Muscle of leg (tissue), 11 donors: Measurements from ENCODE around the gene NUDT22. TPM values are rescaled to one million over a fixed set of nuclear protein-coding genes. Genes with fewer than 3 reads are reported as not detected.

Source experiments
- DNase-seq: peaks from one replicate; pipeline ENCODE4 v3.0.0; 2013
- H3K27ac ChIP-seq: one replicate; pipeline ENCODE4 v1.5.1; 2013; ENCODE audit warnings: mild to moderate bottlenecking, low read length, control low read depth
- H3K27me3 ChIP-seq: one replicate; pipeline ENCODE4 v1.6.1; 2013; ENCODE audit warnings: low read length; ENCODE audit not compliant: control insufficient read depth, insufficient read depth
- H3K36me3 ChIP-seq: one replicate; pipeline ENCODE4 v1.6.1; 2013; ENCODE audit warnings: low read length; ENCODE audit not compliant: control insufficient read depth, insufficient read depth
- H3K4me1 ChIP-seq: one replicate; pipeline ENCODE4 v1.6.1; 2013; ENCODE audit warnings: low read length; ENCODE audit not compliant: control insufficient read depth, insufficient read depth
- H3K4me3 ChIP-seq: one replicate; pipeline ENCODE4 v1.5.1; 2013; ENCODE audit warnings: low read length, control low read depth
- H3K9me3 ChIP-seq: replicated peaks from 2 replicates; pipeline ENCODE4 v1.6.1; 2013; ENCODE audit warnings: low read depth, low read length; ENCODE audit not compliant: control insufficient read depth
- WGBS: methylation state at CpG from one replicate; pipeline ENCODE4 v1.1.5; 2013; ENCODE audit warnings: missing lambda C conversion rate; ENCODE audit not compliant: insufficient coverage; 5-methylcytosine and 5-hydroxymethylcytosine counted together
- polyA plus RNA-seq, 8 donors: library from polyadenylated mRNA; unstranded; fragments of 120-200 nt; gene quantifications; one replicate each; pipeline versions ENCODE4 v1.2.1 to v1.2.3, GENCODE V29; 2013; ENCODE audit warnings: inconsistent platforms in 1 of 8, low replicate concordance in 1 of 8; ENCODE audit not compliant: insufficient read length in 8 of 8, insufficient read depth in 1 of 8
- total RNA-seq: library from RNA; stranded (reverse); fragments of 120-200 nt; gene quantifications from one replicate; pipeline ENCODE4 v1.2.4, GENCODE V29; 2013

Gene NUDT22
- total and polyA plus RNA-seq, 9 donors = 16.2 to 27.6 (median 21.7) TPM

- WGBS = 78% methylated on average over 7 of the region's 7 CpGs
- Histone ChIP-seq H3K4me1 (peaks cover 38% of the 10 kb centered on the region), H3K27ac (no peak overlapping the region), H3K4me3 (no peak overlapping the region), H3K9me3 (no peaks in the 10 kb centered on the region), H3K36me3 (peaks cover 39% of the 10 kb centered on the region), H3K27me3 (no peaks in the 10 kb centered on the region)
- no peak for DNase-seq
Observed at GRCh38 chr11:64254326-64254725, 28.3 kb downstream of the NUDT22 start.

GRCh38 chr11:64255135-64256128, 29.4 kb downstream of the NUDT22 start:
- Histone ChIP-seq H3K9me3 (no peaks in the 10 kb centered on the region), H3K4me3 (no peak overlapping the region), H3K4me1 (peaks cover 29% of the 10 kb centered on the region), H3K36me3 (peaks cover 49% of the 10 kb centered on the region), H3K27ac (no peak overlapping the region), H3K27me3 (no peaks in the 10 kb centered on the region)
- WGBS = 88% methylated on average over 28 of the region's 35 CpGs
- DNase-seq = no peak

GRCh38 chr11:64256300-64256699, 30.2 kb downstream of the NUDT22 start:
- Histone ChIP-seq H3K27me3 (no peaks in the 10 kb centered on the region), H3K9me3 (no peaks in the 10 kb centered on the region), H3K4me3 (no peak overlapping the region), H3K36me3 (peaks cover 54% of the 10 kb centered on the region), H3K27ac (no peak overlapping the region), H3K4me1 (peaks cover 22% of the 10 kb centered on the region)
- WGBS = 80% methylated on average over 13 of the region's 15 CpGs
- no peak for DNase-seq

GRCh38 chr11:64258356-64258755, 32.3 kb downstream of the NUDT22 start:
- H3K27me3 ChIP-seq = no peaks in the 10 kb centered on the region
- peaks cover 4% of the 10 kb centered on the region for H3K4me1 ChIP-seq
- peaks cover 75% of the 10 kb centered on the region for H3K36me3 ChIP-seq
- H3K9me3 ChIP-seq = no peaks in the 10 kb centered on the region
- 89% methylated on average over 15 of the region's 24 CpGs for WGBS
- H3K4me3 ChIP-seq = no peak overlapping the region
- no peak overlapping the region for H3K27ac ChIP-seq
- no peak for DNase-seq

- Histone ChIP-seq H3K4me1 (no peaks in the 10 kb centered on the region), H3K4me3 (no peak overlapping the region), H3K27me3 (no peaks in the 10 kb centered on the region), H3K27ac (no peak overlapping the region), H3K36me3 (peaks cover 79% of the 10 kb centered on the region), H3K9me3 (no peaks in the 10 kb centered on the region)
- 89% methylated on average over 32 of the region's 32 CpGs for WGBS
- no peak for DNase-seq
Observed at GRCh38 chr11:64258946-64259532, 33.0 kb downstream of the NUDT22 start.

GRCh38 chr11:64259533-64260067, 33.5 kb downstream of the NUDT22 start:
- H3K4me1 ChIP-seq = no peaks in the 10 kb centered on the region
- no peak for DNase-seq
- 83% methylated on average over 2 of the region's 4 CpGs for WGBS
- H3K27me3 ChIP-seq = no peaks in the 10 kb centered on the region
- no peak overlapping the region for H3K4me3 ChIP-seq
- peaks cover 84% of the 10 kb centered on the region for H3K36me3 ChIP-seq
- H3K27ac ChIP-seq = no peak overlapping the region
- H3K9me3 ChIP-seq = no peaks in the 10 kb centered on the region

GRCh38 chr11:64260147-64260708, 34.2 kb downstream of the NUDT22 start:
- Histone ChIP-seq H3K4me1 (no peaks in the 10 kb centered on the region), H3K4me3 (no peak overlapping the region), H3K9me3 (no peaks in the 10 kb centered on the region), H3K27ac (no peak overlapping the region), H3K36me3 (peaks cover 83% of the 10 kb centered on the region), H3K27me3 (no peaks in the 10 kb centered on the region)
- DNase-seq = no peak
- 96% methylated on average over 4 of the region's 6 CpGs for WGBS

GRCh38 chr11:64261556-64262080, 35.5 kb downstream of the NUDT22 start:
- Histone ChIP-seq H3K27me3 (no peaks in the 10 kb centered on the region), H3K27ac (no peak overlapping the region), H3K4me1 (no peaks in the 10 kb centered on the region), H3K4me3 (no peak overlapping the region), H3K36me3 (peaks cover 83% of the 10 kb centered on the region), H3K9me3 (no peaks in the 10 kb centered on the region)
- DNase-seq = no peak
- 92% methylated on average over 15 of the region's 18 CpGs for WGBS

- WGBS = 91% methylated on average over 40 of the region's 42 CpGs
- H3K27me3 ChIP-seq = no peaks in the 10 kb centered on the region
- H3K36me3 ChIP-seq = peaks cover 82% of the 10 kb centered on the region
- peaks cover 4% of the 10 kb centered on the region for H3K4me1 ChIP-seq
- H3K27ac ChIP-seq = no peak overlapping the region
- H3K4me3 ChIP-seq = no peak overlapping the region
- H3K9me3 ChIP-seq = no peaks in the 10 kb centered on the region
- DNase-seq = no peak
Observed at GRCh38 chr11:64262271-64263002, 36.4 kb downstream of the NUDT22 start.
